H1 (cell line): ENCODE data around the gene PIK3R3. TPM values are rescaled to one million over a fixed set of nuclear protein-coding genes. Genes with fewer than 3 reads are reported as not detected.

Experiments
- CTCF ChIA-PET: fragments of 300-600 bp; sonication (Branson Sonifier 250); formaldehyde crosslinking; loops from one replicate; lab custom pipeline; 2021; ENCODE audit not compliant: partially characterized antibody; lab: Charles Lee
- POLR2A ChIA-PET: fragments of 300-600 bp; sonication (Branson Sonifier 250); formaldehyde crosslinking; loops from one replicate; lab custom pipeline; 2021; ENCODE audit warnings: inconsistent platforms; ENCODE audit not compliant: partially characterized antibody; lab: Charles Lee
- DNase-seq, 2 experiments: peaks; one replicate each; pipeline versions ENCODE4 v3.0.0 to v3.0.0-alpha.2; 2010 to 2022; ENCODE audit warnings: low spot score in 2 of 2, low read depth in 1 of 2, mixed read lengths in 1 of 2
- FAIRE-seq: peaks from 2 replicates; lab custom pipeline; 2011; peaks lifted over from hg19 to GRCh38; lab: Jason Lieb, UNC
- H2AFZ ChIP-seq: 2 replicates; pipeline ENCODE4 v1.8.1; 2012; ENCODE audit warnings: low read length, inconsistent platforms
- H2AK5ac ChIP-seq: 2 replicates; pipeline ENCODE4 v1.6.1; 2013; ENCODE audit warnings: low read depth, low read length
- H2BK120ac ChIP-seq: replicated peaks from 2 replicates; pipeline ENCODE3; 2013; ENCODE audit warnings: low read depth, low read length, inconsistent platforms
- H2BK12ac ChIP-seq: 2 replicates; pipeline ENCODE4 v1.6.1; 2013; ENCODE audit warnings: low read depth, low read length
- H2BK15ac ChIP-seq: 2 replicates; pipeline ENCODE4 v1.6.1; 2013; ENCODE audit warnings: low read length
- H2BK20ac ChIP-seq: 2 replicates; pipeline ENCODE4 v1.6.1; 2013; ENCODE audit warnings: low read length
- H2BK5ac ChIP-seq: 2 replicates; pipeline ENCODE4 v1.6.1; 2013; ENCODE audit warnings: low read depth, low read length
- H3K14ac ChIP-seq: 2 replicates; pipeline ENCODE4 v1.6.1; 2013; ENCODE audit warnings: inconsistent platforms; ENCODE audit not compliant: insufficient read length
- H3K18ac ChIP-seq: 2 replicates; pipeline ENCODE4 v1.6.1; 2013; ENCODE audit warnings: low read length; ENCODE audit errors: extremely low read depth
- H3K23ac ChIP-seq: 2 replicates; pipeline ENCODE4 v1.6.1; 2013; ENCODE audit warnings: inconsistent platforms; ENCODE audit not compliant: insufficient read length
- H3K23me2 ChIP-seq: 2 replicates; pipeline ENCODE4 v1.6.1; 2013; ENCODE audit warnings: low read depth, low read length
- H3K27ac ChIP-seq: 2 replicates; pipeline ENCODE4 v1.6.1; 2011; ENCODE audit warnings: low read depth, low read length, inconsistent platforms
- H3K27me3 ChIP-seq, 4 experiments: replicated peaks in 1 of 4; 1 replicate in 1 of 4; 2 replicates in 3 of 4; pipeline versions ENCODE4 v1.6.1 to v1.8.1; 2011 to 2013; ENCODE audit warnings: low read length in 3 of 4, mild to moderate bottlenecking in 3 of 4, inconsistent platforms in 2 of 4, mixed read lengths in 2 of 4, moderate library complexity in 1 of 4; ENCODE audit not compliant: control insufficient read depth in 3 of 4, insufficient read depth in 3 of 4; ENCODE audit errors: extremely low read depth in 1 of 4
- H3K36me3 ChIP-seq, 4 experiments: 2 replicates each; pipeline versions ENCODE4 v1.6.1 to v1.8.1; 2011 to 2013; ENCODE audit warnings: mild to moderate bottlenecking in 4 of 4, low read length in 3 of 4, moderate library complexity in 2 of 4, control low read depth in 1 of 4, inconsistent platforms in 1 of 4; ENCODE audit not compliant: insufficient read depth in 4 of 4, control insufficient read depth in 2 of 4
- H3K4ac ChIP-seq: replicated peaks from 2 replicates; pipeline ENCODE3; 2013; ENCODE audit warnings: low read length, low read depth, mixed read lengths, inconsistent platforms; ENCODE audit not compliant: insufficient read length
- H3K4me1 ChIP-seq, 4 experiments: replicated peaks in 1 of 4; 1 replicate in 1 of 4; 2 replicates in 3 of 4; pipeline versions ENCODE4 v1.6.1 to v1.8.1; 2011 to 2013; ENCODE audit warnings: low read length in 3 of 4, inconsistent platforms in 2 of 4, mixed read lengths in 1 of 4; ENCODE audit not compliant: insufficient read depth in 4 of 4, control insufficient read depth in 3 of 4
- H3K4me2 ChIP-seq, 2 experiments: 2 replicates each; pipeline versions ENCODE4 v1.6.1 to v1.8.1; 2011 to 2013; ENCODE audit warnings: low read depth in 2 of 2, low read length in 2 of 2, control low read depth in 1 of 2, inconsistent platforms in 1 of 2, mild to moderate bottlenecking in 1 of 2; ENCODE audit not compliant: insufficient read depth in 1 of 2
- H3K4me3 ChIP-seq, 4 experiments: fragments of 200-600, 300-600 bp in 1 of 4; sonication (generic), shearing (Covaris generic), sonication (Bioruptor Twin) in 1 of 4; 2 replicates each; pipeline versions ENCODE4 v1.5.1 to v1.8.1; 2011 to 2016; ENCODE audit warnings: low read length in 4 of 4, low read depth in 3 of 4, control low read depth in 2 of 4, inconsistent platforms in 2 of 4, mild to moderate bottlenecking in 2 of 4, mixed read lengths in 1 of 4, moderate library complexity in 1 of 4; ENCODE audit not compliant: insufficient read depth in 2 of 4; ENCODE audit errors: extremely low read depth in 1 of 4
- H3K56ac ChIP-seq: replicated peaks from 2 replicates; pipeline ENCODE3; 2013; ENCODE audit warnings: low read depth, mild to moderate bottlenecking, mixed read lengths, low read length, inconsistent platforms; ENCODE audit not compliant: insufficient read length
- H3K79me1 ChIP-seq: 2 replicates; pipeline ENCODE4 v1.6.1; 2013; ENCODE audit warnings: low read depth, low read length, control low read depth
- H3K79me2 ChIP-seq, 2 experiments: 2 replicates each; pipeline versions ENCODE4 v1.6.1 to v1.8.1; 2012 to 2013; ENCODE audit warnings: low read length in 2 of 2, mild to moderate bottlenecking in 2 of 2, inconsistent platforms in 1 of 2; ENCODE audit not compliant: insufficient read depth in 2 of 2, control insufficient read depth in 1 of 2
- H3K9ac ChIP-seq, 4 experiments: replicated peaks in 1 of 4; 1 replicate in 1 of 4; 2 replicates in 3 of 4; pipeline versions ENCODE4 v1.6.1 to v1.8.1; 2011 to 2013; ENCODE audit warnings: low read depth in 3 of 4, low read length in 3 of 4, control low read depth in 2 of 4, mild to moderate bottlenecking in 2 of 4, moderate library complexity in 2 of 4, inconsistent platforms in 1 of 4; ENCODE audit errors: extremely low read depth in 1 of 4
- H3K9me3 ChIP-seq, 2 experiments: 2 replicates each; pipeline versions ENCODE4 v1.6.1 to v1.8.1; 2012 to 2013; ENCODE audit warnings: mild to moderate bottlenecking in 2 of 2, moderate library complexity in 2 of 2, control low read depth in 1 of 2, inconsistent platforms in 1 of 2, low read depth in 1 of 2, low read length in 1 of 2, mixed read lengths in 1 of 2; ENCODE audit not compliant: insufficient read depth in 2 of 2
- H4K20me1 ChIP-seq, 2 experiments: replicated peaks in 1 of 2; 2 replicates each; pipeline versions ENCODE3 to v1.8.1; 2011 to 2013; ENCODE audit warnings: inconsistent platforms in 2 of 2, low read length in 2 of 2, mild to moderate bottlenecking in 1 of 2; ENCODE audit not compliant: insufficient read depth in 2 of 2, control insufficient read depth in 1 of 2
- H4K5ac ChIP-seq: 2 replicates; pipeline ENCODE4 v1.6.1; 2013; ENCODE audit warnings: low read length, low read depth, mixed read lengths, inconsistent platforms; ENCODE audit not compliant: insufficient read length
- H4K8ac ChIP-seq: 2 replicates; pipeline ENCODE4 v1.8.0; 2013; ENCODE audit warnings: mild to moderate bottlenecking, moderate library complexity, low read length, inconsistent platforms; ENCODE audit not compliant: insufficient read depth; ENCODE audit errors: extremely low read depth
- H4K91ac ChIP-seq: replicated peaks from 2 replicates; pipeline ENCODE3; 2013; ENCODE audit warnings: low read length, mixed read lengths, inconsistent platforms; ENCODE audit not compliant: insufficient read length
- ASH2L ChIP-seq: fragments of 200-600, 300-600 bp; sonication (generic); IDR thresholded peaks from one replicate; pipeline ENCODE4 v1.7.1; 2017; ENCODE audit warnings: low read length
- CBX8 ChIP-seq: fragments of 300-800, 300-1000 bp; sonication (generic); IDR thresholded peaks from 2 replicates; pipeline ENCODE4 v1.7.1; 2016; ENCODE audit warnings: low read depth, low read length, borderline replicate concordance
- FOSL1 ChIP-seq: IDR thresholded peaks from 2 replicates; pipeline ENCODE4 v1.6.1; 2011; ENCODE audit warnings: mild to moderate bottlenecking, low read depth, low read length, moderate library complexity; ENCODE audit not compliant: insufficient read depth
- HDAC2 ChIP-seq, 2 experiments: fragments of 300-600 bp in 1 of 2; sonication (generic) in 1 of 2; IDR thresholded peaks; 2 replicates each; pipeline ENCODE4 v1.6.1; 2011 to 2012; ENCODE audit warnings: low read depth in 2 of 2, low read length in 2 of 2, mild to moderate bottlenecking in 2 of 2, moderate library complexity in 2 of 2, borderline replicate concordance in 1 of 2, inconsistent platforms in 1 of 2
- NANOG ChIP-seq: IDR thresholded peaks from 2 replicates; pipeline ENCODE4 v1.6.1; 2011; ENCODE audit warnings: low read length, low read depth, mild to moderate bottlenecking, inconsistent platforms; ENCODE audit not compliant: insufficient read depth, poor library complexity, severe bottlenecking
- RFX5 ChIP-seq: IDR thresholded peaks from 2 replicates; pipeline ENCODE4 v1.6.1; 2011; ENCODE audit warnings: low read depth, low read length, improper control_type of control experiment, borderline replicate concordance
- RNF2 ChIP-seq: fragments of 200-900, 300-1000 bp; sonication (generic); IDR thresholded peaks from 2 replicates; pipeline ENCODE4 v1.7.1; 2016; ENCODE audit warnings: borderline replicate concordance, low read depth, mild to moderate bottlenecking, antibody characterized with exemption, low read length; ENCODE audit not compliant: poor library complexity, severe bottlenecking; ENCODE audit errors: missing control alignments
- SIN3A ChIP-seq, 2 experiments: IDR thresholded peaks in 1 of 2; conservative IDR thresholded peaks in 1 of 2; 2 replicates each; pipeline ENCODE4 v1.6.1; 2011 to 2012; ENCODE audit warnings: low read length in 2 of 2, improper control_type of control experiment in 1 of 2, low read depth in 1 of 2, mild to moderate bottlenecking in 1 of 2
- SIRT6 ChIP-seq: IDR thresholded peaks from one replicate; pipeline ENCODE4 v1.7.1; 2012; ENCODE audit warnings: low read length, inconsistent platforms
- TBP ChIP-seq: IDR thresholded peaks from 2 replicates; pipeline ENCODE4 v1.6.1; 2011; ENCODE audit warnings: low read depth, low read length, improper control_type of control experiment
- YY1 ChIP-seq: IDR thresholded peaks from 2 replicates; pipeline ENCODE4 v1.6.1; 2011; ENCODE audit warnings: low read depth, mild to moderate bottlenecking, low read length
- WGBS, 2 experiments: shearing (Covaris generic) in 1 of 2; methylation state at CpG; one replicate each; pipeline versions ENCODE4 v1.1.6 to v1.1.7; 2013 to 2015; ENCODE audit warnings: low lambda C conversion rate in 2 of 2, mixed read lengths in 2 of 2, inconsistent platforms in 1 of 2, low coverage in 1 of 2, missing lambda C conversion rate in 1 of 2; ENCODE audit not compliant: insufficient replicate concordance in 2 of 2, insufficient coverage in 1 of 2, insufficient read length in 1 of 2; ENCODE audit errors: extremely low coverage in 1 of 2, missing lambda C conversion rate in 1 of 2; 5-methylcytosine and 5-hydroxymethylcytosine counted together
- polyA plus RNA-seq, 7 experiments: library from polyadenylated mRNA; depleted of rRNA in 3 of 7; stranded (reverse) in 5 of 7; unstranded in 2 of 7; fragments of >200 nt in 5 of 7; fragments of 200-250 nt in 2 of 7; gene quantifications; 1 replicate in 5 of 7; 2 replicates in 1 of 7; 4 replicates in 1 of 7; pipeline versions ENCODE4 v1.2.1 to v1.2.3, GENCODE V29; 2011 to 2013; ENCODE audit warnings: missing spikeins in 2 of 7, mixed read lengths in 2 of 7
- total RNA-seq: library from RNA; stranded (reverse); fragmentation: NEBNext Ultra II Directional; extraction: Animal tissue kit (Norgen Biotek cat#: 25700); gene quantifications from 2 replicates; pipeline ENCODE4 v1.2.1, GENCODE V29; 2021

Gene PIK3R3
- total and polyA plus RNA-seq, 2 of the 8 experiments (the other 6 are each of a cell fraction or from before 2014, with no cell fraction given) = 5.3 to 13.6 TPM

GRCh38 chr1:46070164-46070814 lies 62.1 kb downstream of the PIK3R3 start:
- no peak overlapping the region for H2BK20ac ChIP-seq
- CTCF ChIA-PET = interaction anchor here (0.8 kb wide), 1 partner anchor 111 kb away, joined by 3 read pairs; no protein-coding TSS in a partner anchor
- H3K4ac ChIP-seq = no peak overlapping the region
- no peaks in the 10 kb centered on the region for H3K9me3 ChIP-seq
- no peak overlapping the region for H3K9ac ChIP-seq
- H4K8ac ChIP-seq = no peak overlapping the region
- DNase-seq (no peak), FAIRE-seq (no peak)
- H3K79me2 ChIP-seq = no peaks in the 10 kb centered on the region
- no peak overlapping the region for H4K5ac ChIP-seq
- no peak overlapping the region for H3K18ac ChIP-seq
- no peak overlapping the region for H4K91ac ChIP-seq
- no peak overlapping the region for H3K4me2 ChIP-seq
- H3K4me1 ChIP-seq = no peaks in the 10 kb centered on the region
- H2BK5ac ChIP-seq = no peak overlapping the region
- H2BK120ac ChIP-seq = no peak overlapping the region
- no peaks in the 10 kb centered on the region for H3K79me1 ChIP-seq
- H2AK5ac ChIP-seq = no peak overlapping the region
- H2BK12ac ChIP-seq = no peak overlapping the region
- H3K27ac ChIP-seq = no peak overlapping the region
- H2BK15ac ChIP-seq = no peak overlapping the region
- WGBS, 2 experiments = 89% methylated on average over 6 of the region's 6 CpGs; no CpG with 5 or more reads in 1 of the 2 experiments
- H3K14ac ChIP-seq = no peak overlapping the region
- no peaks in the 10 kb centered on the region for H4K20me1 ChIP-seq
- no peaks in the 10 kb centered on the region; the same call in 1 of the 2 replicates for H3K23me2 ChIP-seq
- H3K36me3 ChIP-seq = peaks cover 0 to 2% (median 0%) of the 10 kb centered on the region in 4 experiments; a peak in 1 of 8 replicates
- H3K4me3 ChIP-seq = no peak overlapping the region
- TF ChIP-seq TBP (no peak), NANOG (no peak), RFX5 (no peak), CBX8 (no peak), HDAC2 (IDR thresholded peaks at IDR 0.05; ENCODE audit: borderline replicate concordance in 1 of 2, low read depth in 2 of 2, low read length in 2 of 2) (no peak), SIRT6 (no peak), YY1 (no peak), SIN3A (conservative IDR thresholded peaks at IDR 0.05 in 1 of 2, IDR thresholded peaks at IDR 0.05 in 1 of 2; ENCODE audit: low read depth in 1 of 2, low read length in 2 of 2) (no peak), ASH2L (no peak), RNF2 (no peak), FOSL1 (no peak)
- H3K56ac ChIP-seq = no peak overlapping the region
- no peak overlapping the region for H3K23ac ChIP-seq
- no peak overlapping the region for H2AFZ ChIP-seq
- POLR2A ChIA-PET = interaction anchor here (1.1 kb wide), 1 partner anchor 11 kb away, joined by 3 read pairs; no protein-coding TSS in a partner anchor
- no peaks in the 10 kb centered on the region for H3K27me3 ChIP-seq
